ENCODE results near the gene FGFRL1.

FGFRL1 gene

GRCh38 chr4:1011022-1011665 is at the start of gene FGFRL1:
FGFRL1 (plus strand) TSS chr4:1011626; CDS start chr4:1012486, 860 bp downstream.
- CTCF ChIA-PET, result interaction anchor here (0.9 to 1.5 kb wide), 5 partner anchors 12 to 257 kb away, joined by 3 to 6 read pairs (median 4); no protein-coding TSS in a partner anchor
- TF ChIP-seq CTCF (IDR thresholded peaks at IDR 0.05; ENCODE audit: insufficient read depth, low read length, missing control alignments), result no peak
- POLR2A ChIA-PET, result no interaction called here
- no peak for DNase-seq (ENCODE audit: low read depth, low spot score)
- H3K4me3 ChIP-seq (ENCODE audit: low read depth, low read length), result peak within 1 kb of the TSS; percentile 61

- ChIA-PET POLR2A (no interaction called here), CTCF (no interaction called here)
- TF ChIP-seq CTCF (IDR thresholded peaks at IDR 0.05; ENCODE audit: insufficient read depth, low read length, missing control alignments), result no peak
- DNase-seq (ENCODE audit: low read depth, low spot score), result no peak
- H3K4me3 ChIP-seq (ENCODE audit: low read depth, low read length), result no peak overlapping the region
Measured at GRCh38 chr4:962231-963208, 48.9 kb upstream of the FGFRL1 start.

- ChIA-PET CTCF (interaction anchor here (1.0 kb wide), 1 partner anchor 23 kb away, joined by 3 read pairs; no protein-coding TSS in a partner anchor), POLR2A (no interaction called here)
- no peak for DNase-seq (ENCODE audit: low read depth, low spot score)
- no peak for TF ChIP-seq CTCF (IDR thresholded peaks at IDR 0.05; ENCODE audit: insufficient read depth, low read length, missing control alignments)
- no peak overlapping the region for H3K4me3 ChIP-seq (ENCODE audit: low read depth, low read length)
Measured at GRCh38 chr4:963276-964225, 47.9 kb upstream of the FGFRL1 start.

GRCh38 chr4:964346-965025 is 46.9 kb upstream of the FGFRL1 start:
- no peak for DNase-seq (ENCODE audit: low read depth, low spot score)
- no peak for TF ChIP-seq CTCF (IDR thresholded peaks at IDR 0.05; ENCODE audit: insufficient read depth, low read length, missing control alignments)
- ChIA-PET POLR2A (no interaction called here), CTCF (no interaction called here)
- H3K4me3 ChIP-seq (ENCODE audit: low read depth, low read length), result no peak overlapping the region

- TF ChIP-seq CTCF (IDR thresholded peaks at IDR 0.05; ENCODE audit: insufficient read depth, low read length, missing control alignments), result no peak
- ChIA-PET CTCF (no interaction called here), POLR2A (no interaction called here)
- no peak for DNase-seq (ENCODE audit: low read depth, low spot score)
- H3K4me3 ChIP-seq (ENCODE audit: low read depth, low read length), result no peak overlapping the region
Measured at GRCh38 chr4:965048-965765, 46.2 kb upstream of the FGFRL1 start.

Data from AG04449 (cell line).